ENCODE measurements around the gene CX3CL1. TPM values are rescaled to one million over a fixed set of nuclear protein-coding genes. Genes with fewer than 3 reads are reported as not detected.

Gene CX3CL1
- total RNA-seq, 5 donors from 2014 or later (not counting 1 experiment from before 2014, with no cell fraction given): 0.13 to 0.18 (median 0.16) TPM; not detected in 2

GRCh38 chr16:57423152-57423551, 50.9 kb downstream of the CX3CL1 start:
- Histone ChIP-seq H3K4me3 (ENCODE audit: control insufficient read depth in 1 of 2, extremely low read depth in 1 of 2, low read length in 1 of 2) (no peak overlapping the region), H3K36me3 (ENCODE audit: control insufficient read depth in 2 of 2, extremely low read depth in 1 of 2, insufficient read depth in 1 of 2, low read length in 1 of 2) (peaks cover 0 to 8% of the 10 kb centered on the region in 2 donors), H3K9me3 (no peaks in the 10 kb centered on the region), H3K4me1 (ENCODE audit: control insufficient read depth in 1 of 2, extremely low read depth in 1 of 2, insufficient read depth in 2 of 2, low read length in 2 of 2) (peaks cover 0 to 11% of the 10 kb centered on the region in 2 experiments), H3K27me3 (replicated peaks in 1 of 2; ENCODE audit: control insufficient read depth in 2 of 2, extremely low read depth in 1 of 2, insufficient read depth in 2 of 2, low read length in 1 of 2) (peaks cover 0 to 2% of the 10 kb centered on the region in 2 experiments), H3K27ac (ENCODE audit: low read length) (no peak overlapping the region)
- Mint-ChIP-seq H3K4me1 (peaks cover 9 to 13% (median 11%) of the 10 kb centered on the region in 3 donors), H3K36me3 (peaks cover 12% of the 10 kb centered on the region), H3K27ac (no peak overlapping the region), H3K9me3 (no peaks in the 10 kb centered on the region), H3K4me3 (no peak overlapping the region), H3K27me3 (no peaks in the 10 kb centered on the region)
- ChIA-PET CTCF (interaction anchor here (0.9 to 1.6 kb wide), 2 partner anchors 11 to 97 kb away, joined by 3 read pairs; no protein-coding TSS in a partner anchor), POLR2A (no interaction called here)
- ATAC-seq (replicated peaks in 1 of 4) (no peak), DNase-seq (no peak)
- 80% methylated on average over 1 of the region's 2 CpGs for WGBS (ENCODE audit: insufficient coverage)

DNA sequence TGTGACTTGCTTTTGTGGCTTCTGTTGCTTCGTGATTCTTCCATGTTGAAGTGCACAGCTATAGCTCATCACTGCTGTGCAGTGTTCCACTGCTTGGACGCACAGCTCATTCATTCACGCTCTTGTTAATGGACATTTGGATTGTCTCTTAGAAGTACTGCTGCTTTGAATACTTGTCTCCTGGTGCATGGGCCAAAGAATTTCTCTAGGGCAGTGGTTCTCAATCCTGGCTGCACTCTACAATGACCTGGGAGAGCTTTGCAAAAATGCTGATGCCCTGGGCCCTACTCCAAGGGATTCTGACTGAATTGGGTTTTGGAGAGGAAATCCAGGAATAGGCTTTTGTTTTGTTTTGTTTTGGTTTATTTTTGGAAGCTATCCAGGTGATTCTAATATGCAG, 52.3 kb downstream of the CX3CL1 start:
- ATAC-seq (replicated peaks in 1 of 4) (no peak), DNase-seq (no peak)
- Mint-ChIP-seq H3K27ac (no peak overlapping the region), H3K4me3 (no peak overlapping the region), H3K9me3 (no peaks in the 10 kb centered on the region), H3K4me1 (peaks cover 0 to 3% (median 2%) of the 10 kb centered on the region in 3 donors), H3K36me3 (peaks cover 23% of the 10 kb centered on the region), H3K27me3 (no peaks in the 10 kb centered on the region)
- 87% methylated on average over 3 of the region's 3 CpGs for WGBS (ENCODE audit: insufficient coverage)
- peaks cover 0 to 18% of the 10 kb centered on the region in 2 donors for H3K36me3 ChIP-seq (ENCODE audit: control insufficient read depth in 2 of 2, extremely low read depth in 1 of 2, insufficient read depth in 1 of 2, low read length in 1 of 2)
- H3K4me1 ChIP-seq (ENCODE audit: control insufficient read depth in 1 of 2, extremely low read depth in 1 of 2, insufficient read depth in 2 of 2, low read length in 2 of 2): no peaks in the 10 kb centered on the region
- POLR2A ChIA-PET: no interaction called here
- H3K27ac ChIP-seq (ENCODE audit: low read length): no peak overlapping the region
- peaks cover 0 to 2% of the 10 kb centered on the region in 2 experiments for H3K27me3 ChIP-seq (replicated peaks in 1 of 2; ENCODE audit: control insufficient read depth in 2 of 2, extremely low read depth in 1 of 2, insufficient read depth in 2 of 2, low read length in 1 of 2)
- CTCF ChIA-PET: interaction anchor here in 1 of 2 donors (0.5 to 0.6 kb wide), 2 partner anchors 11 to 762 kb away, joined by 4 to 5 read pairs; no protein-coding TSS in a partner anchor
- H3K9me3 ChIP-seq: no peaks in the 10 kb centered on the region
- H3K4me3 ChIP-seq (ENCODE audit: control insufficient read depth in 1 of 2, extremely low read depth in 1 of 2, low read length in 1 of 2): no peak overlapping the region

GRCh38 chr16:57426356-57426755, 54.1 kb downstream of the CX3CL1 start:
- no peaks in the 10 kb centered on the region for H3K9me3 ChIP-seq
- H3K4me1 Mint-ChIP-seq: peaks cover 0 to 6% (median 0%) of the 10 kb centered on the region in 3 donors
- H3K4me3 Mint-ChIP-seq: no peak overlapping the region
- peaks cover 0 to 35% of the 10 kb centered on the region in 2 donors for H3K36me3 ChIP-seq (ENCODE audit: control insufficient read depth in 2 of 2, extremely low read depth in 1 of 2, insufficient read depth in 1 of 2, low read length in 1 of 2)
- no peaks in the 10 kb centered on the region for H3K9me3 Mint-ChIP-seq
- POLR2A ChIA-PET: no interaction called here
- peaks cover 39% of the 10 kb centered on the region for H3K36me3 Mint-ChIP-seq
- DNase-seq: no peak
- H3K27ac Mint-ChIP-seq: no peak overlapping the region
- no peak for ATAC-seq (replicated peaks in 1 of 4)
- H3K27me3 ChIP-seq (replicated peaks in 1 of 2; ENCODE audit: control insufficient read depth in 2 of 2, extremely low read depth in 1 of 2, insufficient read depth in 2 of 2, low read length in 1 of 2): no peaks in the 10 kb centered on the region
- H3K4me1 ChIP-seq (ENCODE audit: control insufficient read depth in 1 of 2, extremely low read depth in 1 of 2, insufficient read depth in 2 of 2, low read length in 2 of 2): no peaks in the 10 kb centered on the region
- WGBS (ENCODE audit: insufficient coverage): 96% methylated on average over 7 of the region's 7 CpGs
- no peaks in the 10 kb centered on the region for H3K27me3 Mint-ChIP-seq
- H3K4me3 ChIP-seq (ENCODE audit: control insufficient read depth in 1 of 2, extremely low read depth in 1 of 2, low read length in 1 of 2): no peak overlapping the region
- CTCF ChIA-PET: interaction anchor here in 1 of 2 donors (0.9 kb wide), 1 partner anchor 10 kb away, joined by 3 read pairs; no protein-coding TSS in a partner anchor
- no peak overlapping the region for H3K27ac ChIP-seq (ENCODE audit: low read length)

- Mint-ChIP-seq H3K36me3 (peaks cover 46% of the 10 kb centered on the region), H3K4me1 (peaks cover under 1 to 7% (median 3%) of the 10 kb centered on the region in 3 donors), H3K27ac (peak overlapping the region in 1 of 2 donors; percentile 44), H3K27me3 (no peaks in the 10 kb centered on the region), H3K9me3 (no peaks in the 10 kb centered on the region), H3K4me3 (no peak overlapping the region)
- ATAC-seq (replicated peaks in 1 of 4): no peak
- no peak for DNase-seq
- 100% methylated on average over 2 of the region's 8 CpGs for WGBS (ENCODE audit: insufficient coverage)
- Histone ChIP-seq H3K9me3 (no peaks in the 10 kb centered on the region), H3K36me3 (ENCODE audit: control insufficient read depth in 2 of 2, extremely low read depth in 1 of 2, insufficient read depth in 1 of 2, low read length in 1 of 2) (peaks cover 0 to 44% of the 10 kb centered on the region in 2 donors), H3K27me3 (replicated peaks in 1 of 2; ENCODE audit: control insufficient read depth in 2 of 2, extremely low read depth in 1 of 2, insufficient read depth in 2 of 2, low read length in 1 of 2) (no peaks in the 10 kb centered on the region), H3K27ac (ENCODE audit: low read length) (no peak overlapping the region), H3K4me3 (ENCODE audit: control insufficient read depth in 1 of 2, extremely low read depth in 1 of 2, low read length in 1 of 2) (no peak overlapping the region), H3K4me1 (ENCODE audit: control insufficient read depth in 1 of 2, extremely low read depth in 1 of 2, insufficient read depth in 2 of 2, low read length in 2 of 2) (peaks cover 0 to 3% of the 10 kb centered on the region in 2 experiments)
- ChIA-PET CTCF (interaction anchor here in 1 of 2 donors (0.6 kb wide), 1 partner anchor 386 kb away, joined by 3 read pairs; no protein-coding TSS in a partner anchor), POLR2A (no interaction called here)
Measured at GRCh38 chr16:57427307-57427706, 55.0 kb downstream of the CX3CL1 start.

DNA sequence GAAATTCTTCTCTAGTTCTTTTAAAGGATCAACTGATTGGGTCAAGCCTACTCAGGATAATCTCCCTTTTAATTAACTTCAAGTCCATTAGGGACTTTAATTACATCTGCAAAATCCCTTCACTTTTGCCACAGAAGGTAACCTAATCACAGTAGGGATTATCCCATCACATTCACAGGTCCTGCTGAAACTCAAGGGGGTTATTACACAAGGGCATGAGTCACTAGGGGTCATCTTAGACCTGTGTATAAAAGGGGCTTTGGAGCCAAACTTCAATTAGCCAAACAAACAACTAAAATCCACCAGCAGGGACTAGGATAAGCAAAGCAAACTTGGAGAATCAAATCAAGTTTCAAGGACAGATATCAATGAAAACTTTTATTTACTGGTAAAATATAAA, 55.5 kb downstream of the CX3CL1 start:
- Mint-ChIP-seq H3K27ac (no peak overlapping the region), H3K4me3 (no peak overlapping the region), H3K36me3 (peaks cover 50% of the 10 kb centered on the region), H3K4me1 (peaks cover 6 to 9% (median 8%) of the 10 kb centered on the region in 3 donors), H3K9me3 (no peaks in the 10 kb centered on the region), H3K27me3 (no peaks in the 10 kb centered on the region)
- peaks cover 0 to 49% of the 10 kb centered on the region in 2 donors for H3K36me3 ChIP-seq (ENCODE audit: control insufficient read depth in 2 of 2, extremely low read depth in 1 of 2, insufficient read depth in 1 of 2, low read length in 1 of 2)
- no peak overlapping the region for H3K27ac ChIP-seq (ENCODE audit: low read length)
- peaks cover 5 to 9% of the 10 kb centered on the region in 2 experiments for H3K4me1 ChIP-seq (ENCODE audit: control insufficient read depth in 1 of 2, extremely low read depth in 1 of 2, insufficient read depth in 2 of 2, low read length in 2 of 2)
- ATAC-seq (replicated peaks in 1 of 4) (no peak), DNase-seq (no peak)
- H3K4me3 ChIP-seq (ENCODE audit: control insufficient read depth in 1 of 2, extremely low read depth in 1 of 2, low read length in 1 of 2): no peak overlapping the region
- no peaks in the 10 kb centered on the region for H3K9me3 ChIP-seq
- POLR2A ChIA-PET: no interaction called here
- CTCF ChIA-PET: no interaction called here
- H3K27me3 ChIP-seq (replicated peaks in 1 of 2; ENCODE audit: control insufficient read depth in 2 of 2, extremely low read depth in 1 of 2, insufficient read depth in 2 of 2, low read length in 1 of 2): no peaks in the 10 kb centered on the region

- ChIA-PET POLR2A (interaction anchor here in 1 of 2 donors (0.9 kb wide), 1 partner anchor 46 kb away, joined by 3 read pairs; no protein-coding TSS in a partner anchor), CTCF (interaction anchor here (0.6 to 3.2 kb wide), 3 partner anchors 13 to 89 kb away, joined by 3 to 16 read pairs (median 5); partner anchors contain the start of genes CIAPIN1 (in 1 of the 2) and COQ9 (in 1 of the 2))
- Histone ChIP-seq H3K36me3 (ENCODE audit: control insufficient read depth in 2 of 2, extremely low read depth in 1 of 2, insufficient read depth in 1 of 2, low read length in 1 of 2) (peaks cover 2 to 77% of the 10 kb centered on the region in 2 donors), H3K4me3 (ENCODE audit: control insufficient read depth in 1 of 2, extremely low read depth in 1 of 2, low read length in 1 of 2) (no peak overlapping the region), H3K27me3 (replicated peaks in 1 of 2; ENCODE audit: control insufficient read depth in 2 of 2, extremely low read depth in 1 of 2, insufficient read depth in 2 of 2, low read length in 1 of 2) (no peaks in the 10 kb centered on the region), H3K9me3 (no peaks in the 10 kb centered on the region), H3K4me1 (ENCODE audit: control insufficient read depth in 1 of 2, extremely low read depth in 1 of 2, insufficient read depth in 2 of 2, low read length in 2 of 2) (peaks cover 17 to 24% of the 10 kb centered on the region in 2 experiments), H3K27ac (ENCODE audit: low read length) (no peak overlapping the region)
- no peaks in the 10 kb centered on the region for H3K9me3 Mint-ChIP-seq
- peaks cover 71% of the 10 kb centered on the region for H3K36me3 Mint-ChIP-seq
- no peak overlapping the region for H3K4me3 Mint-ChIP-seq
- no peaks in the 10 kb centered on the region for H3K27me3 Mint-ChIP-seq
- H3K4me1 Mint-ChIP-seq: peaks cover 29 to 33% (median 32%) of the 10 kb centered on the region in 3 donors
- 90% methylated on average over 3 of the region's 5 CpGs for WGBS (ENCODE audit: insufficient coverage)
- H3K27ac Mint-ChIP-seq: peak overlapping the region; percentile 52 to 58
- DNase-seq (no peak), ATAC-seq (replicated peaks in 1 of 4) (no peak)
Measured at GRCh38 chr16:57430955-57431354, 58.7 kb downstream of the CX3CL1 start.
